GM21786 (cell line): Measurements from ENCODE around the gene COL8A1.

ENCODE experiments used
- ATAC-seq: cut with Tn5 transposase; IDR thresholded peaks from one replicate; pipeline ENCODE4 v1.9.1; 2021; ENCODE audit not compliant: unreplicated experiment

COL8A1 gene

DNA sequence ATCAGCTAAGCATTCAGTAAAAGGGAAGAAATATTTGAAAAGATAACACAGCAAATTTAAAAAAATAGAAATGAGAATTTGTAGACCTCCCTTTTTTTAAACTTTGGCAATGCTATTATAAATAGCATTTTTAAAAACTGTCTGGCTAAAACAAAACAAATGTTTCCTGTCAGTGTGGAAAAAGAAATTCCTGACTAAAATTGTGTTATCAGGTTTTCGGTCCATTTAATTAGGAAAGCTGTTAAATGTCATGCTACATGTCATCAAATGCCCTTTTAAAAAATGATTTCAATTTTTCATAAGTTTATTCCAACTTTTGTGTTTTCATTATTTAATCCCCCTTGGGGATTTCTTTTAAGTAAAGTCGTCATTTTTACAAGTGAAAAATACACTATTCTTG, 29.6 kb downstream of the COL8A1 start:
- ATAC-seq, result no peak

DNA sequence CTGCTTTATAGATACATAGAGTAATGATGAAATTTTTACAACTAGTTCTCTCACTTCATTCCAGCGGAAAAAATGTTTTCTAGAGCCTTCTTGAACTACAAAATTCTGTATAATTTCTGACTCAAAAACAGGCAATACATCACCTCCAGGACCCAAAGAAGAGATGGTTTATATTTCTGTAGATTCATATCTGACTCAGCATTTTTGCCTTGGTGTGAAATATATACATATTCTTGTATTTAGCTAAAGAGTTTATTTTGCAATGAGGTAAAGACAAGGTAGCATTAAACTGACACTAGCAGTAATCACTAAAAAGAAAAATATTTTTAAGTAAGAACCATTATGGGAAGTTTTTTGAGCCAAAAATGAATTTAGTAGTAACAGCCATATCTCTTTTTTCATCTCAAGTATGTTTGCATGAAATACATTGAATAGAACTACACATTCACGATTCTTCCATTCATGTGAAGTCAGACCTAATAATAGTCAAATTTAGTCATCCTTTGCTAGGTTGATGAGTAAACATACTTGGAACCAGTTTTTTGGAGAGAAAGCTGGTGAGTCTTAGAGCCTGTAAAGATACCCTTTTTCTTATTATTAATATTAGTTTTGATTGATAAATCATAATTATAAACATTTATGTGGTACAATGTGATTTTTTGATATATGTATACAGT, 31.6 kb downstream of the COL8A1 start:
- no peak for ATAC-seq

DNA sequence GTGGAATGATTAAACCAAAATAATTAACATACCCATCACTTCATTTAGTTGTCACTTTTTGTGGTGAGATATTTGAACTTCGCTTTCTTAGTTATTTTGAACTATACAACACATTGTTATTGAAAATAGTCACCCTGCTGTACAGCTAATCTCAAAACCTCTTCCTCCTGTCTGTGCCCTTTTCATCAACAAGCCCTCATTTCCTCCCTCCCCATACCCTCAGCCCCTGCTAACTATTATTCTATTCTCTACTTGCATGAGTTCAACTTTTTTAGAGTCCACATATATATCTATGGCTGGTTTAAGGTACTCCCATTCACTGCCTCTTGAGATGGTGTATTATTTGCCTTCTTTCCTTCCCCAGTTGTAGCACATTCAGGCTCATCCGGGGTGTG, 32.2 kb downstream of the COL8A1 start:
- ATAC-seq, result no peak

GRCh38 chr3:99674086-99674789, 35.8 kb downstream of the COL8A1 start:
- ATAC-seq, result no peak

DNA sequence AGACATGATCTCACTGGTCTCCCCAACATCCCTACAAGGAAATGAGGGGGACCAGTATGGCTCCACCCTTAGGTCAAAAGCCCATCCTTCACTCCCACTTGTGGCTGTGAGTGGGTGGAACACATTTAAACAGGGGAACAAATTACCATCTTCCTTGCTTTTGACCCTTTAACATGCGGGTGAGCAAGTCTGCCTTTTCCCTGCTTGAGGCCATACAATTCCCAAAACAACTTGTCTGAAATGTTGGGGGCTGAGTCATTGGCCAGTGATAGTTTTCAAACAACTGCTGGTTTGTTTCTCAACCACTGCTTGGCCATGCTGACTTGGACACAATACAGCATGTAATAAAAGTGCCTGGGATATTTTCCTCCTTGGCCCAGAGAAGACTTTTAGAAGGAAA, 39.6 kb downstream of the COL8A1 start:
- ATAC-seq, result no peak

DNA sequence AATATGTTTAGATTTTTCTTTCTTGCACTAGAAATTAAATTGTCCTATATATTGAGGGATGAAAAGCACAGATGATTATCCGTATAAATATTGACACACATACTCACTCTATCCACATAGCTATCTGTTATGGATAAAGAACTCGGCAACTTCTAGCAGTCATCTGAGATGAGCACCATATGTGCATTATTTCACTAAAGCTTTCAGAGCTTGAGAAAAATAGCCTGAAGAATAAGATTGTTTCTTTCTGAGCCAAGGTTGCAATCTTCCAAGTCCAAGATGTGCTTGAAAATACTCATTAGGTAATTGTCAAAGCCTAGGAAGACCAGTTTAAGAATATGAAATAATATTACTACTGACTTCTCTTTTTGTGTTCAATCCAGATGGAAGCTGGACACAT, 40.5 kb downstream of the COL8A1 start:
- no peak for ATAC-seq

- ATAC-seq, result peak; percentile 74
Observed at GRCh38 chr3:99681512-99681911, 43.1 kb downstream of the COL8A1 start.

DNA sequence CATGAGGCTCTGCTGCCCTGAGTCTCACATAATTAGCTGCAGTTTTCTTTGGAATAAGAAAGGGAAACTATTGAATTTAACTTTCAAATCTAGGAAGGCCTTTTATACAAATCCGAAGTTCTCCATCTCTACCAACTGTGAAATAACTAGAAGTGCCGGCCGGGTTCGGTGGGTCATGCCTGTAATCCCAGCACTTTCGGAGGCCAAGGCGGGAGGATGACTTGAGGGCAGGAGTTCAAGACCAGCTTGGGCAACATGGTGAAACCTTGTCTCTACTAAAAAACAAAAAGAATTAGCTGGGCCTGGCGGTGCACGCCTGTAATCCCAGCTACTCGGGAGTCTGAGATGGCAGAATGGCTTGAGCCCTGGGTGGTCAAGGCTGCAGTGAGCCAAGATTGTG, 43.6 kb downstream of the COL8A1 start:
- no peak for ATAC-seq

GRCh38 chr3:99683465-99683864, 45.1 kb downstream of the COL8A1 start:
- no peak for ATAC-seq

DNA sequence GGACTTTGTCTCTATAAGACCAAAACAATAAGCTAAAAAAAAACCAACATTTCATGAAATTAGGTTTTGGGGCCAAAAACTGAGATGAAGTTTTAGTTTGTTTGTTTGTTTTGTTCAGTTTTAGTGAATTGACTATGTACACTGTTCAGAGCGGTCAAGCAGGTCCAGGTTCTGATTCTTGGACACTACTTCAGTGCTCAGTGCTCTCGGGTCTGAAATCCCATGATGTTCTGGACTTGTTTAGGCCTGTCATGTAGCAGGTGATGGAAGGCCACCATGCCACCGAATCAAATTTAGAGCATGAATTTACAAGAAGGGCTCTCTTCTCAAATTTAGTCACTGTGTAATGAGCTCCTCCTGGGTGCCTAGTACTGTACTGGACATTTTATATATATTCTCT, 45.5 kb downstream of the COL8A1 start:
- ATAC-seq, result no peak

GRCh38 chr3:99684644-99685043, 46.2 kb downstream of the COL8A1 start:
- ATAC-seq, result no peak

DNA sequence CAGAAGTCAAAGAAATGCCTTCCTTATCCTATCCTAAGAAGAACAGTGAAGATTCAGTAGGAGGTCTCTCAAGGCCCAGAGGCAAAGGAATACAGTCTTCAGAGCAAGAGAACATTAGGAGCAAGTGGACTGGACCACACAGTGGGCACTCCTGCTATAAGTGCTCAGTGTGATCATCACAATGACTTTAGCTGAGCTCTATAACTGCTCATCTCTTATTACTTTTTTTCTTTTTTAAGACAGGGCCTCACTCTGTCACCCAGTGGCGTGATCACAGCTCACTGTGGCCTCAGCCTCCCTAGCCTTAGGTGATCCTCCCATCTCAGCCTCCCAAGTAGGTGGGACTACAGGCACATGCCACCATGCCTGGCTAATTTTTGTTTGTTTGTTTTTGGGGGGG, 48.1 kb downstream of the COL8A1 start:
- no peak for ATAC-seq

DNA sequence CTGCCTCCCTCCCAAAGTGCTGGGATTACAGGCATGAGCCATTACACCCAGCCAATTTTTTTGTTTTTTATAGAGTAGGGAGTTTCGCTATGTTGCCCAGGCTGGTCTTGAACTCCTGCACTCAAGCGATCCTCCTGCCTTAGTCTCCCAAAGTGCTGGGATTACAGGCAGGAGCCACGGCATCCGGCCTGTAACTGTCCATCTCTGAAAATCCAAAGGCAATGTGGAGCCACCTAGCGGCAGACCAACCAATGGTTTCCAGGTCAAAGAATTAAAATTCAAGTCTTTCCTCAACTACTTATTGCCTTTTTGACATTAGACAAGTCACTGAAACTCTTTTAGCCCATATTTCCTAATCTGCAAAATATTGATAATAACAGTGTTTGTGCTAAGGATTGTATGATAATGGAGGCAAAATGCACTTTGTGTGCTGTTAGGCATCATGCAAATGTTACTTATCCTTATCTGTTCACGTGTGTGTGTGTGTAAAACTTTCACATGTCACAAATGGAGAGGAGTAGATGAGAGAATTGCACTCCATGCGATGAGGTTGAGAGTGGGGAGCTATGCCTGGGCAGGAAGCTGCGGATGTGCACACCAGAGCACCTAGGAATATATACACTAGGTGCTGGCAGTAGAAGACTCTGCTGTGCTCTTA, 48.7 kb downstream of the COL8A1 start:
- ATAC-seq, result peak; percentile 63

DNA sequence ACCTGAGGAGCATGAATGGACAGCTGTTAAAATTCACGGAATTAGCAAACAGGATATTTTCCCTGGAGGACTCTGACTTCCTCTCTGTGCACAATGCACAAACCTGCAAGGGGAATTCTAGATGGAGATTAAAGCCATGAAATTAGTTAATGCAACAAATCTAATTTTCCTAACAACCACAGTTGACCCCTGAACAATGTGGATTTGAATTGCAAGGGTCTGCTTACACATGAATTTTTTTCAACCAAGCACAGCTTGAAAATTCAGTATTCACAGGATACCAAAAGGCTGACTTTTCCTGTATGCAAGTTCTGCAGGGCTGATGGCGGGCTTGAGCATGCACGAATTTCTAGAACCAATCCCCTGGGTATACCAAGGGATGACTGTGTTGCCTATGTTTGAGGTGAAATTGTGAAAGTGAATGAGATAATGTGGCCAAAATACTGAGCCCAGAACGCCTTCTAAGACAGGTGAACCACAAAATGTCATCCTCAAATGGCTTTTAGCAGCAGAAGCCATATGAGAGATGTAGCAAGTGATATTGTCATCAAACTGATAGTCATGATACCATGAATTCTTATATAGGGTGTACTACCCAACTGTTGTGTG, 52.5 kb downstream of the COL8A1 start:
- ATAC-seq, result no peak

- no peak for ATAC-seq
Observed at GRCh38 chr3:99693636-99694035, 55.2 kb downstream of the COL8A1 start.

DNA sequence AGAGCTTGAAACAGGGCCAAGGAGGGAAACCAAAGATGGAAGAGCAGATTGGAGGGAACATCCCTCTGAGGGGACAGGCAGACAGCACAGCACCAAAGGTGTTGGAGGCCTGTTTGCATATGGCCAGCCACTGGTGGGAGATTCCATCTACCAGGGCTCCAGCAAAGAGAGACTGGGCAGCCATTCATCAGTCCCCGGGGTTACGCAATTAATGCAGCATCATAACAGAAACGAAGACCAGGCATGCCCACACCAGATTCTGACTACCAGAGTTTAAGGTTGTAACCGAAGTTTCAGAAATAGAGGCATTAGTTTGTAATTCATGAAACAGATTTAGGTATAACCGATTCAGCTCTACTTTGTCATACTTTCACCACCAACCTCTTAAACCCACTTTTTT, 58.1 kb downstream of the COL8A1 start:
- no peak for ATAC-seq

GRCh38 chr3:99697250-99697649, 58.9 kb downstream of the COL8A1 start:
- no peak for ATAC-seq

DNA sequence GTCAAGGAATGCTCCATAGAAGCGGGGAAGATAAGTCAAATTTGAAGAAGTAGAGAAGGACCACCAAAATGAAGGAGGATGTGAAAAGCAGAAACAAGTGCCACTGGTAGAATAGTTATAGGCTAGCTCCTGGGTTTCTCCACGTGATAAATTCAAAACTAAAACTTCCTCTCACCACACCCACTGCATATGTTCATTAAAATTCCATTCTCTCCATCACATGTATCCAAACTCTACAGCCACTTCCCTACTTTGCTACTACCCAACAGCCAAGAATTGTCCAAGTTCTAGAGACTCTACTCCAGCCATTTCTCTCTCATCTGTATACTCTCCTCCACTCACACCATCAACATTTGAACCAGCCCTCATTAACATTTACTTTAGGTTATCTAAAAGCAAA, 60.5 kb downstream of the COL8A1 start:
- ATAC-seq, result no peak

- ATAC-seq, result no peak
Observed at GRCh38 chr3:99699841-99700240, 61.4 kb downstream of the COL8A1 start.

GRCh38 chr3:99700631-99701268, 62.4 kb downstream of the COL8A1 start:
- ATAC-seq, result no peak
